ENCODE data around the gene SPTBN1.
A peak's percentile ranks its signal among the peaks of the same experiment; 100 is the strongest.

The SPTBN1 gene

GRCh38 chr2:54632733-54633692, 176.9 kb downstream of the SPTBN1 start:
- DNase-seq (ENCODE audit: low spot score): no peak

GRCh38 chr2:54634021-54634420, 177.9 kb downstream of the SPTBN1 start:
- DNase-seq (ENCODE audit: low spot score): no peak

GRCh38 chr2:54634564-54635511, 178.7 kb downstream of the SPTBN1 start:
- DNase-seq (ENCODE audit: low spot score): no peak

GRCh38 chr2:54635554-54636152, 179.5 kb downstream of the SPTBN1 start:
- no peak for DNase-seq (ENCODE audit: low spot score)

GRCh38 chr2:54636415-54637139, 180.4 kb downstream of the SPTBN1 start:
- no peak for DNase-seq (ENCODE audit: low spot score)

- DNase-seq (ENCODE audit: low spot score): no peak
Observed at GRCh38 chr2:54638103-54638502, 182.0 kb downstream of the SPTBN1 start.

GRCh38 chr2:54638774-54639187, 182.7 kb downstream of the SPTBN1 start:
- DNase-seq (ENCODE audit: low spot score): no peak

GRCh38 chr2:54639609-54640008, 183.5 kb downstream of the SPTBN1 start:
- no peak for DNase-seq (ENCODE audit: low spot score)

GRCh38 chr2:54640834-54641540, 184.9 kb downstream of the SPTBN1 start:
- no peak for DNase-seq (ENCODE audit: low spot score)

GRCh38 chr2:54641988-54642387, 185.9 kb downstream of the SPTBN1 start:
- DNase-seq (ENCODE audit: low spot score): no peak

- DNase-seq (ENCODE audit: low spot score): no peak
Observed at GRCh38 chr2:54642677-54643430, 186.7 kb downstream of the SPTBN1 start.

- DNase-seq (ENCODE audit: low spot score): no peak
Observed at GRCh38 chr2:54644236-54644635, 188.1 kb downstream of the SPTBN1 start.

- no peak for DNase-seq (ENCODE audit: low spot score)
Observed at GRCh38 chr2:54646170-54646927, 190.2 kb downstream of the SPTBN1 start.

- no peak for DNase-seq (ENCODE audit: low spot score)
Observed at GRCh38 chr2:54648256-54648655, 192.1 kb downstream of the SPTBN1 start.

GRCh38 chr2:54649191-54649590, 193.1 kb downstream of the SPTBN1 start:
- no peak for DNase-seq (ENCODE audit: low spot score)

- no peak for DNase-seq (ENCODE audit: low spot score)
Observed at GRCh38 chr2:54649633-54650032, 193.5 kb downstream of the SPTBN1 start.

- DNase-seq (ENCODE audit: low spot score): no peak
Observed at GRCh38 chr2:54650612-54651011, 194.5 kb downstream of the SPTBN1 start.

- DNase-seq (ENCODE audit: low spot score): no peak
Observed at GRCh38 chr2:54651291-54651690, 195.2 kb downstream of the SPTBN1 start.

- DNase-seq (ENCODE audit: low spot score): peak; percentile 17
Observed at GRCh38 chr2:54652540-54652939, 196.4 kb downstream of the SPTBN1 start.
